Transverse colon (tissue), 4 donors: ENCODE results near the gene KLK3. TPM values are rescaled to one million over a fixed set of nuclear protein-coding genes. Genes with fewer than 3 reads are reported as not detected.

Experiments
- DNase-seq: peaks from one replicate; pipeline ENCODE4 v3.0.0-alpha.2; 2019
- H3K27ac ChIP-seq, 4 donors: fragments of 200-600 bp; sonication (generic); 2 replicates each; pipeline ENCODE4 v1.5.1; 2016 to 2018; ENCODE audit warnings: inconsistent platforms in 4 of 4
- H3K27me3 ChIP-seq: fragments of 200-600 bp; sonication (generic); 2 replicates; pipeline ENCODE4 v1.5.1; 2017; ENCODE audit warnings: inconsistent platforms
- H3K36me3 ChIP-seq, 4 donors: fragments of 200-600 bp; sonication (generic); 2 replicates each; pipeline ENCODE4 v1.5.1; 2017 to 2019; ENCODE audit warnings: inconsistent platforms in 4 of 4
- H3K4me1 ChIP-seq, 4 donors: fragments of 200-600 bp; sonication (generic); 2 replicates each; pipeline ENCODE4 v1.5.1; 2017 to 2020; ENCODE audit warnings: inconsistent platforms in 4 of 4
- H3K4me3 ChIP-seq, 4 donors: fragments of 200-600 bp; sonication (generic); 1 replicate in 1 of 4; 2 replicates in 3 of 4; pipeline versions ENCODE4 v1.5.1 to v1.6.1; 2017 to 2019; ENCODE audit warnings: inconsistent platforms in 4 of 4
- H3K9me3 ChIP-seq, 2 donors: fragments of 200-600 bp; sonication (generic); 2 replicates each; pipeline ENCODE4 v1.5.1; 2017 to 2019; ENCODE audit warnings: inconsistent platforms in 2 of 2
- EP300 ChIP-seq: sonication (generic); formaldehyde crosslinking; IDR thresholded peaks from one replicate; pipeline ENCODE4 v1.6.1; 2017; ENCODE audit warnings: antibody characterized with exemption, low read depth
- POLR2A ChIP-seq: fragments of 450-650 bp; IDR thresholded peaks from one replicate; pipeline ENCODE4 v1.6.1; 2016; ENCODE audit warnings: antibody characterized with exemption, mild to moderate bottlenecking, moderate library complexity
- POLR2AphosphoS5 ChIP-seq, 3 donors: sonication (generic); formaldehyde crosslinking; IDR thresholded peaks; one replicate each; pipeline ENCODE4 v1.6.1; 2016; ENCODE audit warnings: antibody characterized with exemption in 3 of 3
- WGBS, 2 donors: methylation state at CpG; one replicate each; pipeline ENCODE4 v1.1.5; 2018; ENCODE audit warnings: low coverage in 1 of 2; 5-methylcytosine and 5-hydroxymethylcytosine counted together
- in situ Hi-C, 4 donors: fragments of 200-750 bp; cut with MboI; loops; one replicate each; pipeline versions ENCODE4 v1.15.0 to v1.15.1; 2017; ENCODE audit warnings: low sequenced_read_pairs in 3 of 4, low pct_ligation_motif_present in 1 of 4, low pct_unique_long_range_greater_than_20kb in 1 of 4
- intact Hi-C: fragments of 100-400 bp; cut with DNase I; formaldehyde crosslinking; loops from one replicate; pipeline ENCODE4 v1.15.1; 2023; ENCODE audit warnings: low total_unique reads
- total RNA-seq, 4 donors: library from RNA; depleted of rRNA; stranded (reverse); fragments of >200 nt; gene quantifications; one replicate each; pipeline ENCODE4 v1.1.0, GENCODE V29; 2016
- TF ChIP-seq, protein P1 (sequence below), 5 experiments: fragments of 200-600 bp in 3 of 5; fragments of 450-650 bp in 2 of 5; sonication (generic) in 3 of 5; IDR thresholded peaks; 1 replicate in 2 of 5; 2 replicates in 3 of 5; pipeline ENCODE4 v1.5.1; 2016 to 2017; ENCODE audit warnings: antibody characterized with exemption in 5 of 5, inconsistent platforms in 3 of 5, mild to moderate bottlenecking in 2 of 5, moderate library complexity in 1 of 5

KLK3 gene
- total RNA-seq, 4 donors from 2014 or later, result 2.9 to 66.9 (median 4.9) TPM

DNA sequence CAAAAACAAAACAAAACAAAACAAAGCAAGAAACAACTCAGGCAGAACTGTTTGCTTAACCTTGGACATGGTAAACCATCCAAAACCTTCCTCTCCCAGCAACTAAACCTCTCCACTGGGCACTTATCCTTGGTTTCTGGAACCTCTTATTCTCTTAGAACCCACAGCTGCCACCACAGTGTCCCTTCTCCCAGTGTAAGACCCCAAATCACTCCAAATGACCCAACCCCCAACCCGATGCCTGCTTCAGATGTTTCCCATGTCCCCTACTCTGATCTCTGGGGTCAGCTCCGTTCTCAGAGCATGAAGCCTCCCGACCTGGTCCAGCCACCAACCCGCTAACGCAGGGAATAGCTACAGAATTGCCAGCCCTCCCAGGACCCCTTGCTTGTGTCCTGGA, 19.5 kb downstream of the KLK3 start:
- H3K27ac ChIP-seq, result no peak overlapping the region
- TF ChIP-seq POLR2AphosphoS5 (IDR thresholded peaks at IDR 0.05) (no peak), POLR2A (no peak), EP300 (no peak)
- TF ChIP-seq, protein P1, sequence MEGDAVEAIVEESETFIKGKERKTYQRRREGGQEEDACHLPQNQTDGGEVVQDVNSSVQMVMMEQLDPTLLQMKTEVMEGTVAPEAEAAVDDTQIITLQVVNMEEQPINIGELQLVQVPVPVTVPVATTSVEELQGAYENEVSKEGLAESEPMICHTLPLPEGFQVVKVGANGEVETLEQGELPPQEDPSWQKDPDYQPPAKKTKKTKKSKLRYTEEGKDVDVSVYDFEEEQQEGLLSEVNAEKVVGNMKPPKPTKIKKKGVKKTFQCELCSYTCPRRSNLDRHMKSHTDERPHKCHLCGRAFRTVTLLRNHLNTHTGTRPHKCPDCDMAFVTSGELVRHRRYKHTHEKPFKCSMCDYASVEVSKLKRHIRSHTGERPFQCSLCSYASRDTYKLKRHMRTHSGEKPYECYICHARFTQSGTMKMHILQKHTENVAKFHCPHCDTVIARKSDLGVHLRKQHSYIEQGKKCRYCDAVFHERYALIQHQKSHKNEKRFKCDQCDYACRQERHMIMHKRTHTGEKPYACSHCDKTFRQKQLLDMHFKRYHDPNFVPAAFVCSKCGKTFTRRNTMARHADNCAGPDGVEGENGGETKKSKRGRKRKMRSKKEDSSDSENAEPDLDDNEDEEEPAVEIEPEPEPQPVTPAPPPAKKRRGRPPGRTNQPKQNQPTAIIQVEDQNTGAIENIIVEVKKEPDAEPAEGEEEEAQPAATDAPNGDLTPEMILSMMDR (IDR thresholded peaks at IDR 0.05), result no peak
- DNase-seq, result no peak
- 80% methylated on average over 5 of the region's 5 CpGs; no CpG with 5 or more reads in 1 of the 2 donors for WGBS, 2 donors
- in situ Hi-C loops, result no loop called here
- peaks cover 23% of the 10 kb centered on the region for H3K27me3 ChIP-seq
- no peaks in the 10 kb centered on the region for H3K9me3 ChIP-seq
- H3K36me3 ChIP-seq, result no peaks in the 10 kb centered on the region
- H3K4me3 ChIP-seq, result no peak overlapping the region
- H3K4me1 ChIP-seq, result peaks cover 0 to 4% (median 0%) of the 10 kb centered on the region in 4 donors
- intact Hi-C loops, result no loop called here

DNA sequence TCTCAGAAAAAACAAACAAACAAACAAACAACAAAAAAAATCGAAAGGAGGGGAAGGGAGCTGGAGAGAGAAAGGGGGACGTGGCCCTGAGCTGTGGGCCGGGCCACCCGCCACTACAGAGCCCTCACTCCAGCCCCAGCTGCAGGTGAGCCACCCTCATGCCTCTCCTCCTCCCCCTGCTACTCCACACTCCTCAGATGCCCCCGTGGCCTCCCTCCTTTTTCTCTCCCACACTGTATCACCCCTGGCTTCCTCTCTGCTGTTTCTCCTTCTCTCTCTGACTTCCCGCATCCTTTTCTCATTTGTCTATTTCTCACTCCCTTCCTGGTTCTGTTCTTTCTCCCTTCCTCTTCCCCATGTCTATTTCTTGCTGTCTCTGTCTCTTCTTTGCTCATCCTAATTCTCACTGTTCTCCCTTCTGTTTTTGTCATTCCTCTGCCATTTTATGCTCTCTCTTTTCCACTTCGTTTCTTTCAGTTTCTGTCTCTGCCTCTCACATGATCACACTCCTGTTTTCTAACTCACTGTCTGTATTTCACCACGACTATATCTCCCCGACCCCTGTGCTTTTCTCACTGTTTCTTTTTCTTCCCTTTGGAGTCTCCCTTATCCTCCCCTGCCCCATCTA, 21.2 kb downstream of the KLK3 start:
- Histone ChIP-seq H3K27ac (no peak overlapping the region), H3K36me3 (no peaks in the 10 kb centered on the region), H3K27me3 (peaks cover 27% of the 10 kb centered on the region), H3K4me3 (no peak overlapping the region), H3K4me1 (peaks cover 0 to 4% (median 0%) of the 10 kb centered on the region in 4 donors), H3K9me3 (no peaks in the 10 kb centered on the region)
- TF ChIP-seq POLR2AphosphoS5 (IDR thresholded peaks at IDR 0.05) (no peak), POLR2A (no peak)
- in situ Hi-C loops (no loop called here), intact Hi-C loops (no loop called here)
- WGBS, 2 donors, result 54 to 63% methylated on average over 7 to 9 of the region's 9 CpGs
- DNase-seq, result no peak

DNA sequence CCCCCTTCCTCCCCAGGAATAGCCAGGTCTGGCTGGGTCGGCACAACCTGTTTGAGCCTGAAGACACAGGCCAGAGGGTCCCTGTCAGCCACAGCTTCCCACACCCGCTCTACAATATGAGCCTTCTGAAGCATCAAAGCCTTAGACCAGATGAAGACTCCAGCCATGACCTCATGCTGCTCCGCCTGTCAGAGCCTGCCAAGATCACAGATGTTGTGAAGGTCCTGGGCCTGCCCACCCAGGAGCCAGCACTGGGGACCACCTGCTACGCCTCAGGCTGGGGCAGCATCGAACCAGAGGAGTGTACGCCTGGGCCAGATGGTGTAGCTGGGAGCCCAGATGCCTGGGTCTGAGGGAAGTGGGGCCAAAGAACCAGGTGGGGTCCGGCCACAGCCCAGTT, 21.7 kb downstream of the KLK3 start:
- TF ChIP-seq EP300 (no peak), POLR2AphosphoS5 (IDR thresholded peaks at IDR 0.05) (no peak), POLR2A (no peak)
- TF ChIP-seq, protein P1 (IDR thresholded peaks at IDR 0.05), result no peak
- H3K27me3 ChIP-seq, result peaks cover 27% of the 10 kb centered on the region
- H3K9me3 ChIP-seq, result no peaks in the 10 kb centered on the region
- DNase-seq, result no peak
- no peak overlapping the region for H3K27ac ChIP-seq
- peaks cover 0 to 4% (median 0%) of the 10 kb centered on the region in 4 donors for H3K4me1 ChIP-seq
- no peak overlapping the region for H3K4me3 ChIP-seq
- intact Hi-C loops (no loop called here), in situ Hi-C loops (no loop called here)
- no peaks in the 10 kb centered on the region for H3K36me3 ChIP-seq
- 57 to 76% methylated on average over 1 to 7 of the region's 7 CpGs for WGBS, 2 donors

DNA sequence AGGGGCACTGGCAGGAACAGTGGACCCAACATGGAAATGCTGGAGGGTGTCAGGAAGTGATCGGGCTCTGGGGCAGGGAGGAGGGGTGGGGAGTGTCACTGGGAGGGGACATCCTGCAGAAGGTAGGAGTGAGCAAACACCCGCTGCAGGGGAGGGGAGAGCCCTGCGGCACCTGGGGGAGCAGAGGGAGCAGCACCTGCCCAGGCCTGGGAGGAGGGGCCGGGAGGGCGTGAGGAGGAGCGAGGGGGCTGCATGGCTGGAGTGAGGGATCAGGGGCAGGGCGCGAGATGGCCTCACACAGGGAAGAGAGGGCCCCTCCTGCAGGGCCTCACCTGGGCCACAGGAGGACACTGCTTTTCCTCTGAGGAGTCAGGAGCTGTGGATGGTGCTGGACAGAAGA, 22.6 kb downstream of the KLK3 start:
- no peak for TF ChIP-seq POLR2A
- TF ChIP-seq POLR2AphosphoS5 (IDR thresholded peaks at IDR 0.05), result no peak
- TF ChIP-seq, protein P1 (IDR thresholded peaks at IDR 0.05), result no peak
- TF ChIP-seq EP300, result no peak
- H3K36me3 ChIP-seq, result no peaks in the 10 kb centered on the region
- intact Hi-C loops, result no loop called here
- no peak overlapping the region for H3K4me3 ChIP-seq
- peaks cover 27% of the 10 kb centered on the region for H3K27me3 ChIP-seq
- in situ Hi-C loops, result no loop called here
- peaks cover 0 to 4% (median 0%) of the 10 kb centered on the region in 4 donors for H3K4me1 ChIP-seq
- no peaks in the 10 kb centered on the region for H3K9me3 ChIP-seq
- H3K27ac ChIP-seq, result no peak overlapping the region
- WGBS, 2 donors, result 7% methylated on average over 8 of the region's 8 CpGs; no CpG with 5 or more reads in 1 of the 2 donors
- peak; percentile 39 for DNase-seq
